Right atrium auricular region (tissue), 2 donors: Measurements from ENCODE around the gene SMIM10L1. TPM values are rescaled to one million over a fixed set of nuclear protein-coding genes. Genes with fewer than 3 reads are reported as not detected.

Experiments used
- DNase-seq: peaks from one replicate; pipeline ENCODE4 v3.0.0-alpha.2; 2019; ENCODE audit warnings: low spot score
- H3K27ac ChIP-seq, 2 donors: fragments of 200-600 bp; sonication (generic); 1 replicate in 1 of 2; 2 replicates in 1 of 2; pipeline ENCODE4 v1.5.1; 2016 to 2019
- H3K27me3 ChIP-seq, 2 donors: fragments of 200-600 bp; sonication (generic); one replicate each; pipeline versions ENCODE4 v1.5.1 to v1.6.0; 2017 to 2019
- H3K36me3 ChIP-seq: fragments of 200-600 bp; sonication (generic); one replicate; pipeline ENCODE4 v1.5.1; 2016
- H3K4me1 ChIP-seq, 2 donors: fragments of 200-600 bp; sonication (generic); one replicate each; pipeline versions ENCODE4 v1.5.1 to v1.6.0; 2017 to 2019
- H3K4me3 ChIP-seq, 2 donors: fragments of 200-600 bp; sonication (generic); 1 replicate in 1 of 2; 2 replicates in 1 of 2; pipeline ENCODE4 v1.5.1; 2017 to 2019; ENCODE audit warnings: mild to moderate bottlenecking in 1 of 2, moderate library complexity in 1 of 2
- H3K9me3 ChIP-seq, 2 donors: fragments of 200-600 bp; sonication (generic); one replicate each; pipeline ENCODE4 v1.5.1; 2019
- CTCF ChIP-seq, 2 donors: fragments of 200-600 bp; sonication (generic); IDR thresholded peaks; one replicate each; pipeline ENCODE4 v1.5.1; 2019; ENCODE audit warnings: antibody characterized with exemption in 2 of 2
- total RNA-seq, 2 donors: library from RNA; depleted of rRNA; stranded (reverse); fragments of >200 nt; gene quantifications; one replicate each; pipeline ENCODE4 v1.1.0, GENCODE V29; 2016

The SMIM10L1 gene
- total RNA-seq, 2 donors from 2014 or later = 11.8 to 13.3 TPM

- Histone ChIP-seq H3K27ac (peak overlapping the region; percentile 98 to 100), H3K27me3 (no peaks in the 10 kb centered on the region), H3K36me3 (no peaks in the 10 kb centered on the region), H3K4me1 (peaks cover 0 to 35% of the 10 kb centered on the region in 2 donors), H3K9me3 (no peaks in the 10 kb centered on the region), H3K4me3 (peak overlapping the region; percentile 95 to 99)
- DNase-seq = no peak
- TF ChIP-seq CTCF (IDR thresholded peaks at IDR 0.05) = no peak
Measured at GRCh38 chr12:11170810-11171144, 217 bp upstream of the SMIM10L1 start.

DNA sequence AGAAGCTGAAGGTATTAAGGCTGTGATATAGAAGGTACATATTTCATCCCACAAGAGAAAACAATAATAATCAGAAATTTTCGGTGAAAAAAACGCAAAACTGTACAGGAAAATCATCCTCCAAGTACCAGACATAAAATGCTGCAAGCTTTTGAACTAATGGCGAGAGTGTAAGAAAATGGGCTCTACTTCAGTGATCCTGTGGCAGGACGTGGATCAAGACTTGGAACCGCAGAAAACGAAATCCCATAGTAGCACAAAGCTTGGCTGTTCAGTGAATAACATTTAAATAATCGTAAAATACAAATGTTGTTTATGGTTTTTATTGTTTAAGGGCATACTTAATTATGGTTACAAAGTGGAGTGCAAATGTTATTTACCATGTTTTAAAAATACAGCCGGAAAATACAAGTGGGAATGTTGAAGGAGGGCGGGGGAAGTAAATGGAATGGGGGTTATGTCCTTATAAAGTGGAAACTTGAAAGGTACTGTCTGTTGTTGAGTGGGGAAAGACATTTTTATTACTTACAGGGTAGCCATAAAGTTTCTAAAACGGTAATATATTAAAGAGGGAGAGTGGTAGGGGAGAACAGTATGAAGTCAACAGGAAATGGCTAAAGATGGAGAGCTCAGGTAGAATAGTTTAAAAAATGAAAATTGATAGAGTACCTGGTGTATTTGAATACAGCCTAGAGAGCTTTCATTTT, 1.1 kb downstream of the SMIM10L1 start:
- peak overlapping the region; percentile 95 to 99 for H3K4me3 ChIP-seq
- no peak for DNase-seq
- TF ChIP-seq CTCF (IDR thresholded peaks at IDR 0.05) = no peak
- peaks cover 0 to 35% of the 10 kb centered on the region in 2 donors for H3K4me1 ChIP-seq
- H3K36me3 ChIP-seq = no peaks in the 10 kb centered on the region
- no peaks in the 10 kb centered on the region for H3K27me3 ChIP-seq
- H3K27ac ChIP-seq = peak overlapping the region; percentile 98 to 100
- no peaks in the 10 kb centered on the region for H3K9me3 ChIP-seq

DNA sequence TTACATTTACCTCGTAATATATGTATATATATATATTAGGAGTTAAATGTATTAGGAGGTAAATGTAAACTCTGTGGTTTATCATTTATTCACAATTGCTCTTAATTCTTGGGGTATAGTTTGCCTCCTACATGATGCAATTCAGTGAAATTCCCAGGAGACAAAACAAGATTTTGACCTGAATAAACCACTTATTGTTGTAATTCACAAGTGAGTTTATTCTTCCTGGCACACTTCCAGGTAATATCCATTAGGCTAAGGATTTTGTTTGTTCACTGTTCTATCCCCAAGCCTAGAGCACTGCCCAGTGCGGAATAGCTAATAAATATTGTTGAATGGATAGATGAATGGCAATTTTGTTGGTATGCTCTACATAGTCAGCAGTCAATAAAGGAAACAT, 3.0 kb downstream of the SMIM10L1 start:
- H3K27me3 ChIP-seq = no peaks in the 10 kb centered on the region
- TF ChIP-seq CTCF (IDR thresholded peaks at IDR 0.05) = no peak
- DNase-seq = no peak

GRCh38 chr12:11178250-11178649, 7.3 kb downstream of the SMIM10L1 start:
- no peaks in the 10 kb centered on the region for H3K4me1 ChIP-seq
- no peaks in the 10 kb centered on the region for H3K9me3 ChIP-seq

More for the DNA sequence above, 3.0 kb downstream of the SMIM10L1 start:
- no peaks in the 10 kb centered on the region for H3K36me3 ChIP-seq
- H3K4me3 ChIP-seq = no peak overlapping the region
- no peaks in the 10 kb centered on the region for H3K9me3 ChIP-seq
- peaks cover 0 to 27% of the 10 kb centered on the region in 2 donors for H3K4me1 ChIP-seq
- H3K27ac ChIP-seq = no peak overlapping the region

DNA sequence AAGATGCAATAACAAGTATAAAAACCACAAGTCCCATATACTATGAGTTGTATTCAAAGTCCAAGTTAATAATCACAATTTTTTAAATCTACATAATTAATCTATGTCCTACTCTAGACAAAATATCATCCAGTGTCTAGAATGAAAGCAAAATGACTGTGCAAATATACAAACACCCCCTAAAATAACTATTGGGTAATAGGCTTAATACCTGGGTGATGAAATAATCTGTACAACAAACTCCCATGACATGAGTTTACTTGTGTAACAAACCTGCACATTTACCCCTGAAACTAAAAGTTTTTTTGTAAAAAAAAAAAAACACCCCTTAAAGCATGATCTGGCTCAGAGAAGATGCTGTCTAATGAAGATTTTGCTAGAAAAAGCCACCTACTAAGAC, 11.5 kb downstream of the SMIM10L1 start:
- Histone ChIP-seq H3K27me3 (no peaks in the 10 kb centered on the region), H3K4me3 (no peak overlapping the region), H3K36me3 (no peaks in the 10 kb centered on the region), H3K9me3 (no peaks in the 10 kb centered on the region), H3K27ac (no peak overlapping the region), H3K4me1 (no peaks in the 10 kb centered on the region)
- no peak for TF ChIP-seq CTCF (IDR thresholded peaks at IDR 0.05)
- no peak for DNase-seq

More at GRCh38 chr12:11178250-11178649, 7.3 kb downstream of the SMIM10L1 start:
- H3K4me3 ChIP-seq = no peak overlapping the region
- H3K27ac ChIP-seq = no peak overlapping the region
- no peaks in the 10 kb centered on the region for H3K36me3 ChIP-seq
- TF ChIP-seq CTCF (IDR thresholded peaks at IDR 0.05) = no peak
- no peak for DNase-seq
- H3K27me3 ChIP-seq = no peaks in the 10 kb centered on the region

GRCh38 chr12:11183011-11183410, 12.0 kb downstream of the SMIM10L1 start:
- no peaks in the 10 kb centered on the region for H3K36me3 ChIP-seq
- H3K4me1 ChIP-seq = no peaks in the 10 kb centered on the region
- no peak overlapping the region for H3K27ac ChIP-seq
- no peaks in the 10 kb centered on the region for H3K27me3 ChIP-seq
- no peak for TF ChIP-seq CTCF (IDR thresholded peaks at IDR 0.05)
- DNase-seq = no peak
- H3K4me3 ChIP-seq = no peak overlapping the region
- H3K9me3 ChIP-seq = no peaks in the 10 kb centered on the region
